SJSA1 (cell line): ENCODE results near the gene ZNF532. TPM values are rescaled to one million over a fixed set of nuclear protein-coding genes. Genes with fewer than 3 reads are reported as not detected.

Experiments
- DNase-seq, 2 experiments: peaks; one replicate each; pipeline ENCODE4 v3.0.0-alpha.2; 2015 to 2020; ENCODE audit warnings: low spot score in 2 of 2, low read depth in 1 of 2
- H3K27ac ChIP-seq: fragments of 250-450 bp; sonication (Bioruptor Pico); 2 replicates; pipeline ENCODE4 v1.5.1; 2020; ENCODE audit warnings: mild to moderate bottlenecking, moderate library complexity
- H3K27me3 ChIP-seq: fragments of 250-450 bp; sonication (Bioruptor Pico); replicated peaks from 2 replicates; pipeline ENCODE4 v1.5.1; 2020; ENCODE audit warnings: mild to moderate bottlenecking, moderate library complexity
- H3K36me3 ChIP-seq: fragments of 250-450 bp; sonication (Bioruptor Pico); 2 replicates; pipeline ENCODE4 v1.5.1; 2020; ENCODE audit warnings: mild to moderate bottlenecking
- H3K4me1 ChIP-seq: fragments of 250-450 bp; sonication (Bioruptor Pico); replicated peaks from 2 replicates; pipeline ENCODE4 v1.6.1; 2021; ENCODE audit warnings: mild to moderate bottlenecking
- H3K4me3 ChIP-seq: fragments of 250-450 bp; sonication (Bioruptor Pico); 2 replicates; pipeline ENCODE4 v1.5.1; 2020; ENCODE audit warnings: mild to moderate bottlenecking
- H3K9me3 ChIP-seq: fragments of 250-450 bp; sonication (Bioruptor Pico); replicated peaks from 2 replicates; pipeline ENCODE4 v1.5.1; 2020; ENCODE audit warnings: mild to moderate bottlenecking
- total RNA-seq: library from RNA; depleted of rRNA; stranded (reverse); fragments of >200 nt; shearing (Covaris generic); gene quantifications from 2 replicates; pipeline ENCODE4 v1.2.3, GENCODE V29; 2014

The ZNF532 gene
- total RNA-seq, 1 experiment from 2014 or later: 52.6 TPM

DNA sequence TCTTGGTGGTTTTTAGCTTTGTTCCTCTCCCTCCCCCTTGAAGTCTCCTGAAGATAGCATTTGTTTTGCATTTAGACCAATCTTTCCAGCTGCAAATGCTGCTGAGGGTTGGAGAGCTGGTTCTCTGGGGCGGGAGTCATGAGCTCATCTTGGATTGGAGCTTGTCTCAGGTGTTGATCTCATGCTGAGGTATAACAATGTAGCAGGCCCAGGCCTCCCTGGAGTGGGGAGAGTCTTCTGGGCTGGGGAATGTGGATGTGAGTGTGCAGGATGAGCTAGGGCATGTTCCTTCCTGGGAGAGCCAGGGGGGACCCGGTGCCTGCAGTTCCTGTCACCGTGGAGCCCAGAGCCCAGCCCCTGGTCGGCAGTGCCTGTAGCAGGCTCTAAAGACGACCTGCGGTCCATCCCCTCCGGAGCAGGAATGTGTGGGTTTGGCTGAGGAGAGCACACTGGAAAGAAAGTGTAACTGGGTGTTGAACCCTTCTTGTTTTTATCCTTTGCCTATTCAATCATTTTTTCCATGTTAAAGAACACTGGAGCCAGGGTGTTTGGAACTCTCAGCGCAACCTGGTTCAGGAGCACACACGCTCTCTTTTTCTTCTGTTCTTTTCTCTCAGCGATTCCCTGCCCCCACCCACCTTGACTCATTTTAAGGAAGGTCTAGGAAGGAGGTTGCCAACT, 2.7 kb downstream of the ZNF532 start:
- Histone ChIP-seq H3K4me1 (peaks cover 79% of the 10 kb centered on the region), H3K4me3 (no peak overlapping the region), H3K9me3 (no peaks in the 10 kb centered on the region), H3K27me3 (no peaks in the 10 kb centered on the region), H3K36me3 (peaks cover 63% of the 10 kb centered on the region), H3K27ac (no peak overlapping the region)
- DNase-seq: no peak

DNA sequence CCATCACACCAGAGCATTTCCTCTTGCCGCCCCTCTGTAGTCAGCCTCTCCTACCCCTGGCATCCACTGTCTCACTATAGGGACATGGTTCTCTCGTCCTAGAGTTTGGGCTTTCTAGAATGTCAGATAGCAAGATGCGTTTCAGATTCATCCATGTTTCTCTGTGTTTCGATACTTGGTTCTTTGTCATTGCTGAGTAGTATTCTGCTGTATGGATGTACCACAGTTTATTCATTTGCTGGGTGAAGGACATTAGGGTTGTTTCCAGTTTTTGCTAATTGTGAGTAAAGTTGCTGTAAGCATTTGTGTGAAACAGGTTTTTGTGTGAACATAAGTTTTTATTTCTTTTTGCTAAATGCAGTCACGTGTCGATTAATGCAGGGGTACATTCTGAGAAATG, 3.8 kb downstream of the ZNF532 start:
- no peak for DNase-seq
- peaks cover 79% of the 10 kb centered on the region for H3K4me1 ChIP-seq
- no peaks in the 10 kb centered on the region for H3K9me3 ChIP-seq
- no peaks in the 10 kb centered on the region for H3K27me3 ChIP-seq
- peaks cover 72% of the 10 kb centered on the region for H3K36me3 ChIP-seq
- H3K4me3 ChIP-seq: no peak overlapping the region
- no peak overlapping the region for H3K27ac ChIP-seq

DNA sequence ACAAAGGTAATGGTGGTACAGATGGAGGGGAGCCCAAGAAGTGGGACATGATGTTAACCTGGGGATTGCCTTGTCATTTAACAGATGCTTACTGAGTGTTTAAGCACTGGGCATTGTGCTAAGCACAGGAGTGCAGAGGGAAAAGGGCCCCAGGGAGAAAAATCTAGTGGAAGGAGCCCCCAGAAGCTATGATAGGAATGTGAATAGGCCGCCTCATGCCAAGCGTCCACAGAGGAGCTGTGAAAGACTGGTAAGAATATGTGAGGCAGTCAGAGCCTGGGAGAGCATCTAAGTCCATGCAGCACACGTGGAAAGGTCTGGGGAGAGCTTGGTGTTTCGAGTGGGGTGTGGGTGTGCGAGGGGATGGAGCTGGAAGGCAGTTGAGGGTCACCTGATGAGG, 5.5 kb downstream of the ZNF532 start:
- no peak overlapping the region for H3K4me3 ChIP-seq
- no peaks in the 10 kb centered on the region for H3K27me3 ChIP-seq
- peak overlapping the region; percentile 61 for H3K27ac ChIP-seq
- DNase-seq: peak; percentile 64 to 65
- peaks cover 86% of the 10 kb centered on the region for H3K36me3 ChIP-seq
- H3K9me3 ChIP-seq: no peaks in the 10 kb centered on the region
- H3K4me1 ChIP-seq: peaks cover 66% of the 10 kb centered on the region

DNA sequence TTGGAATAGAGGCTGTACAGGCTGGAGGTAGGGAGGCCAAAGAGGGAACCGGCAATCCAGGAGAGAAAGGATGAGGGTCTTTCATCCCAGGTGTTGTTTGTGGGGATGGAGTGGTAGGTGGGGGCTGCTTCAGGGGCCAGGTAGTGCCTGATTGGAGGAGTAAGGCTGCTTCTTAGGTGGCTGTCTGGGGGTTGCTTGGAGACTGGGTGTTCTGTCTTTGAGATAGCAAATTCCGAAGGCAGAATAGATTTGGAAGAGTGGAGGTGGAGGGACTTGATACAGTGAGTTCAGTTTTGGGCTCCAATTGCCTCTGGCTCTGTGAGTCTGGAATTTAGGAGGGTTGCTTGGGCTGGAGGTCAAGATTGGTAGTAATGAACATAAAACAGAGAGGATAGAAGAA, 5.9 kb downstream of the ZNF532 start:
- Histone ChIP-seq H3K9me3 (no peaks in the 10 kb centered on the region), H3K27me3 (no peaks in the 10 kb centered on the region), H3K4me3 (no peak overlapping the region), H3K36me3 (peaks cover 86% of the 10 kb centered on the region), H3K4me1 (peaks cover 61% of the 10 kb centered on the region), H3K27ac (peak overlapping the region; percentile 61)
- no peak for DNase-seq

DNA sequence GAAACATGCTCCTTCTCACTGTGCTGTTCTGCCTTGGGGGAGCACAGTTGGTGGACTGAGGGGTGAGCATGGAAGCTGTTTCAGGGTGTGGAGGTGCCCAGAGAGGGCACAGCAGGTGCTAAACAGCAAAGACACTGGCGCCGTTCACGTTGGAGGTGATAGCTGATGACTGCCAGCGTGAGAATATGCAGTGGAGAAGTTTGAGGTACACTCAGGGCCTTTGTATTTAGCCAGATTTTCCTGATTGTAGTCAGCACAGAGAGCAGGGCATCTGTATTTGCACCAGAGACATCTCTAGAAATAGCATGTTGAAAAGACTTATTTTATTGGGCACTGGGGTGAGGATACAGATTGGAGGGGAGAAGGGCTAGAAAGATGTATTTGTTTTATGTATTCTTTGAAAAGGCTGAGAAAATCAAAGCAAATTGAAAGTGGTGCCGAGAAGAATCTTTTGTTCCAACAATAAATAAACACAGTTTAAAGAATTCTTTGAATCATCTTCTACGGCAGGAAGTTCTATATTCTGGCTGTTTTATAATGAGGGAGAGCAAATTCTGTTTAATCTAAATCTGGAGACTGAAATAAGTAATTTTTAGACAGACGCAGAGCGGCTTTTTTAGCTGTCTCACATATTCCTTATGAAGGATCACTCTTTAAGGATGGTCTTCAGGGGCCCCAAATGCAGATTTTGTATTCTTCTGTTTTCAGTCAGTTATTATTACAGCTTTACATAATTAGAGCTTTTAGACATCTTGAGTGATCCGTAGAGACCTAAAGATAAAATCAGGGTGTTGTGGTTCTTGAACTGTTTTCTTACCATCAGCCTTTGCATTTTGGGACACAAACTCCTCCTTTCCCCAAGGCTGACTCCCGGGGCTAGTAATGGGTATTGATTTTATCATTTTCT, 7.1 kb downstream of the ZNF532 start:
- H3K4me3 ChIP-seq: no peak overlapping the region
- no peaks in the 10 kb centered on the region for H3K9me3 ChIP-seq
- peak overlapping the region; percentile 61 for H3K27ac ChIP-seq
- peaks cover 84% of the 10 kb centered on the region for H3K36me3 ChIP-seq
- DNase-seq: peak in 1 of 2 experiments; percentile 71
- H3K4me1 ChIP-seq: peaks cover 50% of the 10 kb centered on the region
- no peaks in the 10 kb centered on the region for H3K27me3 ChIP-seq

DNA sequence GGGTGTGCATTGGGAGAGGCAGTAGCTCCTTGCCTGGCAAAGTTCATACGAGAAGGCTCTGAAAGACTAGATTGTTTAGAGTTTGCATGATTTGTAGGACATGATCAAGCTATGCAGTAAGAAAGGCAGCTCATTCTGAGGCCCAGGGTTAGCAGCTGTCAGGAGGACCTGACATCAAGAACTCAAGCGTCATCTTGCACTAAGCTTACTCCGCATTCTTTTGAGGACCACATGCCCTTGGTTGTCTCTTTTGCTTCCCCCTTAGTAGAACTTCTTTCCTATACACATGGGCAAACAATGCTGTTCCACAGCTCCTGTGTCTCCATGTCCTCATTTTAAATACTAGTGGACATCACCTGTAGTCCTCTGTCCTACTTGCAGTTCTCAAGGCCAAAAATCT, 14.0 kb downstream of the ZNF532 start:
- Histone ChIP-seq H3K9me3 (no peaks in the 10 kb centered on the region), H3K27me3 (no peaks in the 10 kb centered on the region), H3K4me3 (no peak overlapping the region), H3K4me1 (peaks cover 20% of the 10 kb centered on the region), H3K36me3 (peaks cover 89% of the 10 kb centered on the region), H3K27ac (no peak overlapping the region)
- DNase-seq: no peak

DNA sequence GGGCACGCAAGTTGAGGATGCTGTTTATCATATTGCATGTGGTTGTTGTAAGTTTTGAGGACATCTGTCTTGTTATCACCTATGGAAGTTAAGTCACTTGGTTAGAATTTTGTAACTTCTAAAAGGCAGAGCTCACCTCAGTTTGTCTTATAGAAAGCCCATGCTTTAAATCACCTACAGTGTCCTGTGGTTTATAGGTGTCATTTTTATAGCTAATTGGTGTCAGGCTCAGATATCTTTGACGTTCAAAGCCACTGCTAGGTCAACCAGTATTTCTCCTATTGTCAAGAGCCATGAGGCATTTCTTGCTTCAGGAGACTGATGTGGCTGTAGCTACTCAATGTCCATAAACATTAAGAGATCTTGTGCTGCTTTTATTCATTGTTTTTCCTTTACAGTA, 16.8 kb downstream of the ZNF532 start:
- Histone ChIP-seq H3K27ac (no peak overlapping the region), H3K36me3 (peaks cover 80% of the 10 kb centered on the region), H3K4me3 (no peak overlapping the region), H3K9me3 (no peaks in the 10 kb centered on the region), H3K4me1 (peaks cover 23% of the 10 kb centered on the region), H3K27me3 (no peaks in the 10 kb centered on the region)
- DNase-seq: no peak

DNA sequence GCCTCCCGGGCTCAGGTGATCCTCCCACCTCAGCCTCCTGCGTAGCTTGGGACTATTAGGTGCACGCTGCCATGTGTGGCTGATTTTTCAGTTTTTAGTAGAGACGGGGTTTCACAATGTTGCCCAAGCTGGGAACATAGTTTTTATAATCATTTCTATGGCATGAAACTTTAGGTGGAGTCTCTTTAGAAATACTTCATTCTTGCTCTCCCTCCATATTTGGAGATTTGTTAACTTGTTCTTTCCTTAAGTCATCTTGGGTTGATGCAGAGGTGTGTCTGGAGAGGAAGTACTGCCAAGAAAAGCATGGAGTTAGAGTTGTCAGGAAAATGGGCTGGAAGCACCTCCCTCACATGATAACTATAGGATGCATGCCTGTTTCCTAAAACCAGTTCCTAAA, 17.4 kb downstream of the ZNF532 start:
- H3K27me3 ChIP-seq: no peaks in the 10 kb centered on the region
- no peaks in the 10 kb centered on the region for H3K9me3 ChIP-seq
- DNase-seq: no peak
- no peak overlapping the region; the same call in 1 of the 2 replicates for H3K27ac ChIP-seq
- H3K4me3 ChIP-seq: no peak overlapping the region
- peaks cover 29% of the 10 kb centered on the region for H3K4me1 ChIP-seq
- peaks cover 78% of the 10 kb centered on the region for H3K36me3 ChIP-seq

DNA sequence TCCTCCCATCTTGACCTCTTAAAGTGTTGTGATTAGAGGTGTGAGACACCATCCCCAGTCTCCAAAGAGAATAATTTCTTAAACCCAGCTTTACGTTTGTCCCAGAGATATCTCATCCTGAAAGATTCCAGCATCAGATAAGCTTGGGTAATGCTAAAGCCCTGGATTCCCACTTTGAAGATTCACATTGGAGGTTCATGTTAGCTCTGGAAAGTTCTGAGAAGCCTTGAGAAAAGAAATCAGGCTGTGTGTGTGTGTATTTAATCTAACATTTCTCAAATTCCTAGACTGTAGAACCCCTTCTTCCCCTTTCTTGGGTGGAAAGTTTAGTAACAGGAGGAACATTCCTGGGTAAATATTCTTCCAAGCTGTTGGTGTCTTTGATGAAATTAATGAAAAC, 18.0 kb downstream of the ZNF532 start:
- Histone ChIP-seq H3K27me3 (no peaks in the 10 kb centered on the region), H3K36me3 (peaks cover 72% of the 10 kb centered on the region), H3K9me3 (no peaks in the 10 kb centered on the region), H3K4me1 (peaks cover 32% of the 10 kb centered on the region), H3K4me3 (no peak overlapping the region), H3K27ac (no peak overlapping the region; the same call in 1 of the 2 replicates)
- peak in 1 of 2 experiments; percentile 29 for DNase-seq

DNA sequence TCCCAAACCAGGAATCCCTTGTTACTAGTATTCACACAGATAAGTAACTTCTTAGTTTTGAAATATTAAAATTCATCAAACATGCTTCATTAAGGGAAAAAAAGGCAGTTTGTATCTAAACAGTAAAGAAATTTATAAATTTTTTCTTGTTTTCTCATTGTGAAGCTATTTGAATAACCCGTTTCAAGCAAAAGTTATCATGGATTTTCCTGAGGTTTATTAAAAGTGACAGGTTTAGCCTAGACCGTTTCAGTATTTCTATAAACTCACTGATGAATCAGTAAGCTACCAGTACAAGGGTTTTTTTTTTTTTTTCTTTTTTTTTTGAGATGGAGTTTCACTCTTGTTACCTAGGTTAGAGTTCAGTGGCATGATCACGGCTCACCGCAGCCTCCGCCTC, 20.0 kb downstream of the ZNF532 start:
- DNase-seq: no peak
- peaks cover 39% of the 10 kb centered on the region for H3K4me1 ChIP-seq
- no peaks in the 10 kb centered on the region for H3K9me3 ChIP-seq
- H3K27me3 ChIP-seq: no peaks in the 10 kb centered on the region
- H3K27ac ChIP-seq: no peak overlapping the region
- H3K36me3 ChIP-seq: peaks cover 61% of the 10 kb centered on the region
- H3K4me3 ChIP-seq: no peak overlapping the region

DNA sequence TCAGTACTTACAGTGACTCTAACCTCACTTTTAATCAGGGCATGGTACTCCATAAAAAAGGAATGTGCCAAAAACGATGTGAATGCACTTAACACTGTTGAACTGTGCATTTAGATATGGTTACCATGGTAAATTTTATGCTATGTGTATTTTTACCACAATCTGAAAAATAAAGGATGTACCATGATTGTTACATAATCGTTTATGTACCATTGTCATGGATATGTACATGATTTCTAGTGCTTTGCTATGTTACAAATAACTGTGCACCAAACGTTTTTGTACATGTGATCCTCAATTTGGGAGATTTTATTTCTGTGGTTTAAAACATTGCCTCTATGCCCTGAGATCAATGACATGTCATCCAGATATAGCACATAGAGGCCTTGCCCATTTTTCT, 21.8 kb downstream of the ZNF532 start:
- Histone ChIP-seq H3K4me1 (peaks cover 45% of the 10 kb centered on the region), H3K9me3 (no peaks in the 10 kb centered on the region), H3K27ac (peak overlapping the region; percentile 49), H3K4me3 (no peak overlapping the region), H3K36me3 (peaks cover 58% of the 10 kb centered on the region), H3K27me3 (no peaks in the 10 kb centered on the region)
- DNase-seq: no peak

DNA sequence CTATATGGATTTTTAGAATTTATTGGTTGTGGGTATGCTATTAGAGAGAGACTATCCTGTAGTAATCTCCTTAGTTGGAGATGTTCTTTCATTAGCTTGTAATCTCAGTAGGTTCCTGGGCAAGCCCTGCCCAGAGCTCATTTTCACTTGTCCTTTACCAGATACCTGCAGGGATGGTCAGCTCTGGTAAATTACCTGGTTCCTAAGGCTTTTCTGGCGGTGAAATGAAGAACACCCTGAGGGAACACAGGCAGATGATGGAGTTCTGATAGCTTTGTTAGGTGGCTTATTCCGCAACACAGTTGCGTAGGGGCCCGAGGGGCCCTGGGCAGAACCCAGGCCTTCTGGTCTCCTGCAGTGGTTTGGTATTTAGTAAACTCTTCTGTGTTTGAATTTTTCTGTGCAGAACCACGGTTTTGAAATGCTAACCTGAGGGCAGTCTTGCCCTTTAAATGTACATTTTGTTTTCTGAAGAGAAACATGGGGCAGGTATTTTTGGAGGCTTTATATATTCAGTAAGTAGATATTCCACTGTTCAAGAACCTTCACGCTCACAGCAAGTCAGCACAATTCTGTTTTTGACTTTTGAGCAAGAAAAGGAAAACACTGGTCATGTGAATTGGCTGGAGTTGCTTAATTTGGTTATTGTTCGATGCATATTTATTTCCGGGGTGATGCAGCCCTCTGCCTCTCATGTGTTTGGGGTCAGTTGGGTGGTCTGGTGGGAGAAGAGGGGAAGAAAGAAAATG, 22.4 kb downstream of the ZNF532 start:
- Histone ChIP-seq H3K4me3 (no peak overlapping the region), H3K9me3 (no peaks in the 10 kb centered on the region), H3K36me3 (peaks cover 55% of the 10 kb centered on the region), H3K27ac (peak overlapping the region; percentile 49), H3K4me1 (peaks cover 45% of the 10 kb centered on the region), H3K27me3 (no peaks in the 10 kb centered on the region)
- DNase-seq: no peak

DNA sequence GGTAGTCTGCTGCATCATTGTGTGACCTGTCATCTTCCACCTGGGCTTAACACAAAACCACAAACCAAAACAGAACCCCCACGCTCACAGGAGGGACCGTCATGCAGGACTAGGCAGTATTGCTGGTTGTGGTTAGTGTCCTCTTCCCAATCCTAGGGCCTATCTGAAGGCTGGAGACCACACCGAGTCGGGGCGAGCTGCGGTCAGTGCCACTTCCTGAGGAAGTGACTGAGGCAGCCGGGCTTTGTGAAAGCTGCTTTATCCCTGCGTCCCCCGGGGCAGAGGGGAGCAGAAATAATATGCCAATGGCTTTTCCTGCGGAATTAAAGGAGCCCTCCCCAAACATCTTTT, 22.9 kb downstream of the ZNF532 start:
- DNase-seq: peak; percentile 97 to 98
- peaks cover 45% of the 10 kb centered on the region for H3K4me1 ChIP-seq
- no peaks in the 10 kb centered on the region for H3K9me3 ChIP-seq
- H3K36me3 ChIP-seq: peaks cover 51% of the 10 kb centered on the region
- H3K4me3 ChIP-seq: no peak overlapping the region
- H3K27me3 ChIP-seq: no peaks in the 10 kb centered on the region
- H3K27ac ChIP-seq: peak overlapping the region; percentile 60

DNA sequence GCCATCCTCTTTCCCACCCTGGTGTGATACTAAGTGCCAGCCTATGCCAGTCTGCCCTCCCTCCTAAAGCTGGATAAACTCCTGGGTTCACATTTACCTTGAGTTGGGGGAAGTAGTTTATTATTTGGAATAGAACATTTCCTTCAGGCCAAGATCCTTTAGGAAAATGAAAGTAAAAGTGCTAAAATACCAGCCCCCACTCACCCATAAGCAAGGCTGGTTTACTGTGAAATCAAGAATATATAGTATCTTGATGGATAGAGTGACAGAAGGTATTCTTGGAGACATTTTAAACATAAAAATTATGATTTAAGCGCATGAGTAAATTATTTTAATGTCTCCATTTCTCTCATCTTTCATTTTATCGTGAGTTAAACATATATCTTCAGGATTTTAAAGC, 27.1 kb downstream of the ZNF532 start:
- DNase-seq: peak in 1 of 2 experiments; percentile 39

More for the DNA sequence above, 27.1 kb downstream of the ZNF532 start:
- peaks cover 38% of the 10 kb centered on the region for H3K36me3 ChIP-seq
- no peaks in the 10 kb centered on the region for H3K27me3 ChIP-seq
- peaks cover 49% of the 10 kb centered on the region for H3K4me1 ChIP-seq
- no peak overlapping the region for H3K4me3 ChIP-seq
- H3K27ac ChIP-seq: peak overlapping the region; percentile 63
- H3K9me3 ChIP-seq: no peaks in the 10 kb centered on the region
